SHP77 treated with DMSO at 0.1 percent for 48 hours (cell line): ENCODE data around the gene LEPR.
"Not testable (repeated sequence)": the region's sequence is repeated elsewhere in the genome, so short reads cannot be mapped to it uniquely, and the experiment has no call there.

ENCODE experiments used
- DNase-seq: peaks from one replicate; lab custom pipeline; 2025; lab: John Stamatoyannopoulos, UW

Gene LEPR

GRCh38 chr1:65420590-65421350 lies at the start of gene LEPR, which contains the start of gene LEPROT:
LEPR (plus strand) TSS chr1:65420668; CDS start chr1:65565566, 144,898 bp downstream.
LEPROT (plus strand) TSS chr1:65420668; CDS start chr1:65420725, 57 bp downstream.
- no peak for DNase-seq

- DNase-seq, result no peak
These were observed 48.9 kb upstream of the LEPR start for GRCh38 chr1:65371544-65371943.

GRCh38 chr1:65372557-65372956 lies 47.9 kb upstream of the LEPR start:
- DNase-seq, result no peak

DNA sequence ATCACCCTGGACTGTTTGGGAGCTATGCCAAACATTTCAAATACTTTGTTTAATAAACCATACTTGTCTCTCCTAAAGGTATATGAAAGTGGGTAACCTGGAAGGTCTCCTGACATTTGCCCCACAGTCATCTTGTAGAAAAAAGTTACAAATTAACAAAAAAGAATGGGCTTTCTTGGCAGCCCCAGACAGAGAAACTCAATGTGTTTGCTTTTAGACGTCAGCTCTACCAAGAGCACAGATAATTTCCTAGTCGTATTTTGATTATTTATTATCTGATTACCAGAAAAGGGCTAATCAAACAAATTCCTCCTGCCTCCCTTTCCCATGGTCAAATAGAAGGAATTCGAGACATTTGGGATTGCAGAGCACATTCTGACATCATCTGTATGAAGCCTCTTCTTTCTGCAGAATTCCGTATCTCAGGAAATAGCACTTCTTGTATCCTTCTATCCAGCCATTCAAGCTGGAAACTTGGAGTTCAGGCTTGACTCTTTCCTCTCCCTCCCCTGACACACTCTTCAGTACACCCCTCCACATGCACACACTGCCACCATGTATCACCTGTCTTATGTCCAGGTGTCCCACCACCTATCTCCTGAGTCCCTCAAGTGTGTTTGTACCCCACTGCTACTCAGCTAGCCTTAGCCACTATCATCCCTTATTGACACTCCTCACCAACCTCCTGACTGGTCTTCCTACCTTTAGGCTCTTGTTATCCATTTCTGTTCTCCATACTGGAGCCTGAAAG lies 42.8 kb upstream of the LEPR start:
- no peak for DNase-seq

GRCh38 chr1:65378247-65378946 lies 42.1 kb upstream of the LEPR start:
- no peak for DNase-seq

DNA sequence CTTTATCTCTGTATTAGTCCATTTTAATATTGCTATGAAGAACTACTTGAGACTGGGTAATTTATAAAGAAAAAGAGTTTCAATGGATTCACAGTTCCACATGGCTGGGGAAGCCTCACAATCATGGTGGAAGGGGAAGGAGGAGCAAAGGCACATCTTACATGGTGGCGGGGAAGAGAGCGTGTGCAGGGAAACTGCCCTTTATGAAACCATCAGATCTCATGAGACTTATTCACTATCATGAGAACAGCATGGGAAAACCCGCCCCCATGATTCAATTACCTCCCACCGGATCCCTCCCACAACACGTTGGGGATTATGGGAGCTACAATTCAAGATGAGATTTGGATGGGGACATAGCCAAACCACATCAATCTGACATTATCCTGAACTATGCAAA lies 36.0 kb upstream of the LEPR start:
- DNase-seq, result not testable (repeated sequence)

- no peak for DNase-seq
These were observed 34.0 kb upstream of the LEPR start for GRCh38 chr1:65386439-65386838.

DNA sequence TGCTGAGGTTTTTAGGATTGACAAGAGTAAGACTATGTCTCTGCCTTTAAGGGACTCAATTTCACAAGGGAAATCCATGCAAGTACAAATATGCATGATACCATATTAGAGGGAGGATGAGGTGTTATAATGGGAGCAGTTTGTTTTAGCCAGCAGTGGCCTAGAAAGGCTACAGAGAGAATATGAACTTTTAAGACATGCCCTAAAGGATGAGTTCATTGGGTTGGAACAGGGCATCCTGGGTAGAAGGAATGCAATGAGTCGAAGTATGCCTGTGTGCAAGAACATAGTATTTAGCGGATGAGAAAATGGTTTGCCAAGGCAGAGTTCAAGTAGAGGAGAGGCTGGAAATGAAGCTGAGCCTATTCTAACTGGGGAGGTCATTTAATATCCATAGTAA lies 32.6 kb upstream of the LEPR start:
- no peak for DNase-seq

- DNase-seq, result no peak
These were observed 31.4 kb upstream of the LEPR start for GRCh38 chr1:65388908-65389695.

DNA sequence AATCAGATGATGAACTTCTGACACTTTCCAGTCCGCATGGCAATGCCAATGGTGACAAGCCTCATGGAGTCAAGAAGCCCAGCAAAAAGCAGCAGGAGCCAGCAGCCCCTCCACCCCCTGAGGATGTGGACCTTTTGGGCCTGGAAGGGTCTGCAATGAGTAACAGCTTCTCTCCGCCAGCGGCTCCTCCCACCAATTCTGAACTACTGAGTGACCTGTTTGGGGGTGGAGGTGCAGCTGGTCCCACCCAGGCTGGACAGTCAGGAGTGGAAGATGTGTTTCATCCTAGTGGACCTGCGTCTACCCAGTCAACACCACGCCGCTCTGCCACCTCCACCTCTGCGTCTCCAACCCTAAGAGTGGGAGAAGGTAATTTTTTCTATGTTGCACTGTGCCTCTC lies 28.0 kb upstream of the LEPR start:
- DNase-seq, result no peak

- no peak for DNase-seq
These were observed 27.1 kb upstream of the LEPR start for GRCh38 chr1:65393347-65393746.

- no peak for DNase-seq
These were observed 26.5 kb upstream of the LEPR start for GRCh38 chr1:65393928-65394327.

- DNase-seq, result no peak
These were observed 24.4 kb upstream of the LEPR start for GRCh38 chr1:65395887-65396612.

GRCh38 chr1:65398083-65398482 lies 22.4 kb upstream of the LEPR start:
- no peak for DNase-seq

- DNase-seq, result no peak
These were observed 21.5 kb upstream of the LEPR start for GRCh38 chr1:65399003-65399402.

DNA sequence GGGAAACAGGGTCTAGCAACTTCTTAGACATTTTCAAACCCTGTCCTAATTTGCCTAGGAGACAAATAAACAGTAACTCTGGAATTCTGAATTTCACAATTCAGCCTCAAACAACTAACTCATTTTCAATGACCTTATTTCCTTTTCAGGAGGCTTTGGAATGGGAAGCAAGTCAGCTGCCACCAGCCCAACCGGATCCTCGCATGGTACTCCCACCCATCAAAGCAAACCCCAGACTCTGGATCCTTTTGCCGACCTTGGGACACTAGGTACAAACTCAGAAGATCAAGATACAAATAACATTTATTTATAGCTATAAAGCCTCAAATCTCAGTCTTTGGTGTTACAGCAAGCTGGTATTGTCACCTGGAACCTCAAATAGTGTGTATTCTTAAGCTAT lies 18.9 kb upstream of the LEPR start:
- DNase-seq, result no peak

GRCh38 chr1:65404941-65405340 lies 15.5 kb upstream of the LEPR start:
- DNase-seq, result no peak

DNA sequence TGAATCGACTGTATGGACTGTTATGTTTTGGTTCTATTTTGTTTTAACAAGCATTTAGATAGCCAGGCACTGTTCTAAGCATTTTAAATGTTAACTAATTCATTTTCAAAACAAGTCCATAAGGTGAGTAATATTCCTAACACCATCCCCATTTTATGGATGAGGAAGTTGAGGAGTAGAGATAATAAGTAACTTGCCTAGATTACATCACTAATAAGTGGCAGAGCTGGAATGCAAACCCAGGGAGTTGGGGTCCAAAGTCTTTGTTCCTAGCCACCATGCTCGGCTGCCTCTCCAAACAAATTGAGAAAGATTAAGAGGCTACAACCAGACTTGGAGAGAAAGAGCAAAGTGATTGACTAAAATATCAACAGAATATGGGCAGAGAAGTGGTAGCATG lies 12.6 kb upstream of the LEPR start:
- DNase-seq, result no peak

DNA sequence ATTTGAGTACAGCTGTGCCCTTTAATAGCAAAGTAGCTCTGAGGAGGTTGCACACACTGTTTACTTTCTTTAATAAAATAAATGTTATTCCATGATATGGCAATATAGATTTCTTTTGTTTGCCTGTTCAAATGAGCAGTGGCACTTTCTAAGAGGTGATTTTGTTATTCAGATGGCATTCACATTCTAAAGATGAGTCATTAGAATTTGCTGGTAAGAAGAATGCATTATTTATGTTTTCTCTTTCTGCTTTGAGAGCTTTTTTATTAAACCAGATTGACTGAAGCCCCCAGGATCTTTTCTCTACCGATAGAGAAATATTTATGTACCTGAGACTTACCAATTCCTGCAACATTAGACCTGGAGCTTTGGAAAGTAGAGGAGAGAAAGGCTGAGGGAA lies 11.2 kb upstream of the LEPR start:
- no peak for DNase-seq

DNA sequence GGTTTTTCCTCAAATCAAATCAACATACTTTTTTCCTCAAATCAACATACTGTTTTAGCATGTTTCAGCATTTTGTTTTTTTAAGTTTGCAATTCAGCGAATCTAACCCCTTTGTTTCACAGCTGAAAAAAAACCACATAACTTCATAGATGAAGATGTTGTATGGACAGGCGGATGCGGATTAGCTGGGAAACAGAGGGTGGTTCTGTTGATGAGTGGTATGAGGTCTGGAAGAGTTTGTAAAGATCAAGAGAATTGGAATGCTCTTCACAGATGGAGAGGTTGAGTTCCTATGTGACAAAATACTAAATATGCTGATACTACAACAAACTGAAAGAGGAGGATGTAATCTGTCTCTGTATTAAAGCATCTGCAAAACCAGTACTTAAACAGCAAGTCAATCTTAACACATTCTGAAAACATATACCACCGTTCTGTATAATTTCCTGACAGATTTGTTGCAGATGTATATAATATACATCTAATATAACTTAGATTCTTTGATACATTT lies 10.6 kb upstream of the LEPR start:
- DNase-seq, result no peak
